ENCODE measurements around the gene PAGR1. TPM values are rescaled to one million over a fixed set of nuclear protein-coding genes. Genes with fewer than 3 reads are reported as not detected.

Gene PAGR1
- total and polyA plus RNA-seq, 10 of the 15 experiments (the other 5 are each of a cell fraction or from before 2014, with no cell fraction given), result 1.1 to 57.7 (median 23.4) TPM

DNA sequence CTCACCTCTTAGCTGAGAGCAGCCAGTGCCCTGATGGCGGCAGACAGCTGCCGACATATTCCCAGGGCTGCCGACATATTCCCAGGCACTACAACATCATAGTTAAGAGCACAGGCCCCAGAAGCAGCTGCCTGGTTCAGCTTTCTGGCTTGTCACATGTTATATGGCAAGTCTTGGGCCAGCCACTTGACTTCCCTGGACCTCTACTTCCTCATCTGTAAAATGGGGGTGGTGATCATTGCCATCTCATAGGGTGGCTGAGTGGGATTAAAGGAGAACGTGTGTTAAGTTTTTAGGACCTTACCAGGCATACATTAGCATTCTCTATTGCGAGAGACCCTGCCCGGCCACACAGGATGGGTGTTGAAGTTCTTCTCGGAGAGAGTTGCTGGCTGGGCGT is 28.0 kb downstream of the PAGR1 start (continued):
- no peak for TF ChIP-seq ZZZ3 (IDR thresholded peaks at IDR 0.05; ENCODE audit: control insufficient read depth, insufficient read length, low read depth)

- Histone ChIP-seq H3K27me3 (replicated peaks in 1 of 2; ENCODE audit: control insufficient read depth in 2 of 2, insufficient read depth in 2 of 2, low read length in 1 of 2) (no peaks in the 10 kb centered on the region), H3K4me1 (ENCODE audit: control insufficient read depth, insufficient read depth, low read length) (no peaks in the 10 kb centered on the region), H2AFZ (ENCODE audit: control insufficient read depth, low read depth, low read length) (no peak overlapping the region), H3K9me3 (replicated peaks; ENCODE audit: control insufficient read depth, insufficient read depth, low read length) (no peaks in the 10 kb centered on the region), H4K20me1 (ENCODE audit: control insufficient read depth, insufficient read depth) (no peaks in the 10 kb centered on the region), H3K36me3 (ENCODE audit: control insufficient read depth in 2 of 2, insufficient read depth in 2 of 2, low read length in 1 of 2) (peaks cover 3 to 6% of the 10 kb centered on the region in 2 experiments; a peak in 3 of 4 replicates), H3K27ac (ENCODE audit: control insufficient read depth, insufficient read depth) (no peak overlapping the region), H3K4me2 (ENCODE audit: control insufficient read depth, insufficient read depth) (no peak overlapping the region), H3K9ac (ENCODE audit: control insufficient read depth, insufficient read depth, low read length) (no peak overlapping the region), H3K79me2 (ENCODE audit: control insufficient read depth, insufficient read depth, low read length) (no peaks in the 10 kb centered on the region), H3K4me3 (no peak overlapping the region)
- SMC1A ChIA-PET (ENCODE audit: uncharacterized antibody, unreplicated experiment), result no interaction called here
- CTCF ChIA-PET, result no interaction called here
- 95% methylated on average over 28 of the region's 28 CpGs for WGBS (ENCODE audit: insufficient coverage, insufficient replicate concordance, low lambda C conversion rate, missing lambda C conversion rate)
- no peak for TF ChIP-seq PAX5 (IDR thresholded peaks at IDR 0.05; ENCODE audit: borderline replicate concordance, low read depth, low read length)
- in situ Hi-C loops (cut with MboI) (no loop called here), intact Hi-C loops (cut with micrococcal nuclease; ENCODE audit: unreplicated experiment) (no loop called here)
- RAD21 ChIA-PET (ENCODE audit: unreplicated experiment), result no interaction called here
- POLR2A ChIA-PET, result no interaction called here
- no peak for ATAC-seq
- no peak for DNase-seq (ENCODE audit: low read depth, low spot score)
- no TSS peak for BruUV-seq (replicated peaks)
- FAIRE-seq, result no peak
Measured at GRCh38 chr16:29844575-29845331, 28.8 kb downstream of the PAGR1 start.

- ChIA-PET CTCF (interaction anchor here (1.0 to 4.6 kb wide), 2 partner anchors 19 to 186 kb away, joined by 3 to 55 read pairs; no protein-coding TSS in a partner anchor), SMC1A (ENCODE audit: uncharacterized antibody, unreplicated experiment) (no interaction called here), RAD21 (ENCODE audit: unreplicated experiment) (no interaction called here), POLR2A (interaction anchor here (0.5 to 1.0 kb wide), 2 partner anchors 34 to 117 kb away, joined by 3 read pairs; no protein-coding TSS in a partner anchor)
- H3K9me3 ChIP-seq (replicated peaks; ENCODE audit: control insufficient read depth, insufficient read depth, low read length), result no peaks in the 10 kb centered on the region
- intact Hi-C loops (cut with micrococcal nuclease; ENCODE audit: unreplicated experiment), result no loop called here
- H3K36me3 ChIP-seq (ENCODE audit: control insufficient read depth in 2 of 2, insufficient read depth in 2 of 2, low read length in 1 of 2), result peaks cover 3 to 5% of the 10 kb centered on the region in 2 experiments; a peak in 3 of 4 replicates
- BruUV-seq (replicated peaks), result no TSS peak
- no peak for DNase-seq (ENCODE audit: low read depth, low spot score)
- H4K20me1 ChIP-seq (ENCODE audit: control insufficient read depth, insufficient read depth), result no peaks in the 10 kb centered on the region
- no peaks in the 10 kb centered on the region for H3K79me2 ChIP-seq (ENCODE audit: control insufficient read depth, insufficient read depth, low read length)
- WGBS (ENCODE audit: insufficient coverage, insufficient replicate concordance, low lambda C conversion rate, missing lambda C conversion rate), result 88% methylated on average over 18 of the region's 18 CpGs
- no peak overlapping the region for H3K4me2 ChIP-seq (ENCODE audit: control insufficient read depth, insufficient read depth)
- no peak overlapping the region for H2AFZ ChIP-seq (ENCODE audit: control insufficient read depth, low read depth, low read length)
- FAIRE-seq, result no peak
- in situ Hi-C loops (cut with MboI), result no loop called here
- no peak overlapping the region for H3K27ac ChIP-seq (ENCODE audit: control insufficient read depth, insufficient read depth)
- no peak overlapping the region for H3K4me3 ChIP-seq
- no peak for ATAC-seq
- H3K27me3 ChIP-seq (replicated peaks in 1 of 2; ENCODE audit: control insufficient read depth in 2 of 2, insufficient read depth in 2 of 2, low read length in 1 of 2), result no peaks in the 10 kb centered on the region
- no peak overlapping the region for H3K9ac ChIP-seq (ENCODE audit: control insufficient read depth, insufficient read depth, low read length)
- no peaks in the 10 kb centered on the region for H3K4me1 ChIP-seq (ENCODE audit: control insufficient read depth, insufficient read depth, low read length)
- TF ChIP-seq SMAD5 (IDR thresholded peaks at IDR 0.05; ENCODE audit: low read depth) (no peak), CHD1 (IDR thresholded peaks at IDR 0.05; ENCODE audit: low read depth, low read length) (no peak), ZZZ3 (IDR thresholded peaks at IDR 0.05; ENCODE audit: control insufficient read depth, insufficient read length, low read depth) (no peak), RCOR1 (conservative IDR thresholded peaks at IDR 0.05; ENCODE audit: low read depth, low read length) (no peak), SREBF2 (IDR thresholded peaks at IDR 0.05; ENCODE audit: low read length) (no peak), NR2C1 (IDR thresholded peaks at IDR 0.05) (no peak), CUX1 (IDR thresholded peaks at IDR 0.05; ENCODE audit: insufficient replicate concordance, low read depth, low read length) (no peak), ASH2L (IDR thresholded peaks at IDR 0.05; ENCODE audit: borderline replicate concordance, low read depth) (no peak), RB1 (IDR thresholded peaks at IDR 0.05; ENCODE audit: borderline replicate concordance) (no peak), POLR2AphosphoS5 (IDR thresholded peaks at IDR 0.05; ENCODE audit: low read length) (no peak)
Measured at GRCh38 chr16:29845656-29846055, 29.7 kb downstream of the PAGR1 start.
